GM20000 (cell line): ENCODE measurements around the gene ACADL.

Experiments used
- DNase-seq: peaks from one replicate; pipeline ENCODE4 v3.0.0; 2012; ENCODE audit warnings: low spot score
- TF ChIP-seq, protein P1 (sequence below): IDR thresholded peaks from 2 replicates; pipeline ENCODE4 v1.5.1; 2012; ENCODE audit warnings: mild to moderate bottlenecking, control low read depth; ENCODE audit errors: extremely low read depth, missing control alignments

ACADL gene

GRCh38 chr2:210203558-210203957, 21.7 kb downstream of the ACADL start:
- TF ChIP-seq, protein P1, sequence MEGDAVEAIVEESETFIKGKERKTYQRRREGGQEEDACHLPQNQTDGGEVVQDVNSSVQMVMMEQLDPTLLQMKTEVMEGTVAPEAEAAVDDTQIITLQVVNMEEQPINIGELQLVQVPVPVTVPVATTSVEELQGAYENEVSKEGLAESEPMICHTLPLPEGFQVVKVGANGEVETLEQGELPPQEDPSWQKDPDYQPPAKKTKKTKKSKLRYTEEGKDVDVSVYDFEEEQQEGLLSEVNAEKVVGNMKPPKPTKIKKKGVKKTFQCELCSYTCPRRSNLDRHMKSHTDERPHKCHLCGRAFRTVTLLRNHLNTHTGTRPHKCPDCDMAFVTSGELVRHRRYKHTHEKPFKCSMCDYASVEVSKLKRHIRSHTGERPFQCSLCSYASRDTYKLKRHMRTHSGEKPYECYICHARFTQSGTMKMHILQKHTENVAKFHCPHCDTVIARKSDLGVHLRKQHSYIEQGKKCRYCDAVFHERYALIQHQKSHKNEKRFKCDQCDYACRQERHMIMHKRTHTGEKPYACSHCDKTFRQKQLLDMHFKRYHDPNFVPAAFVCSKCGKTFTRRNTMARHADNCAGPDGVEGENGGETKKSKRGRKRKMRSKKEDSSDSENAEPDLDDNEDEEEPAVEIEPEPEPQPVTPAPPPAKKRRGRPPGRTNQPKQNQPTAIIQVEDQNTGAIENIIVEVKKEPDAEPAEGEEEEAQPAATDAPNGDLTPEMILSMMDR, result no peak
- no peak for DNase-seq

- DNase-seq, result no peak
- TF ChIP-seq, protein P1, result no peak
Measured at GRCh38 chr2:210203147-210203546, 22.1 kb downstream of the ACADL start.

- TF ChIP-seq, protein P1, result no peak
- no peak for DNase-seq
Measured at GRCh38 chr2:210199854-210200253, 25.4 kb downstream of the ACADL start.

GRCh38 chr2:210199186-210199765, 26.0 kb downstream of the ACADL start:
- peak; percentile 11 for DNase-seq
- TF ChIP-seq, protein P1, result peak; percentile 7

DNA sequence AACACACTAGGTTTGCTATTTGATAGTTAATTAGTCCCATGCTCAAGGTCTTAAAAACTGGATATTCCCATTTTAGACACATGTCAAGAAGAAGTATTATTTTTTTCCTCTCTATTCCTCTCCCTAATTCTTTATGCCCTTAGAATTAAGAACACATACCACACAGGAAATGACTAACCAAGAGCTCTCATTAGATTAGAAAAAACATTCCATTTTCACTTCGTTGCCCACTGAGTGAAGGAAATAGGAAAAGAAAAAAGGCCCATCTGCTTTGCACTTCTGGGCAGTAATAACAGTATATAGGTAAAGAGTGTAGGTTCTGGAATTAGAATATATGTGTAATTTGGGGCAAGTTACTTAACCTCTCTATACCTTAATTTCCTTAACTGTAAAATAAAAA, 26.9 kb downstream of the ACADL start:
- DNase-seq, result no peak
- TF ChIP-seq, protein P1, result no peak

- TF ChIP-seq, protein P1, result no peak
- no peak for DNase-seq
Measured at GRCh38 chr2:210197720-210198119, 27.5 kb downstream of the ACADL start.

DNA sequence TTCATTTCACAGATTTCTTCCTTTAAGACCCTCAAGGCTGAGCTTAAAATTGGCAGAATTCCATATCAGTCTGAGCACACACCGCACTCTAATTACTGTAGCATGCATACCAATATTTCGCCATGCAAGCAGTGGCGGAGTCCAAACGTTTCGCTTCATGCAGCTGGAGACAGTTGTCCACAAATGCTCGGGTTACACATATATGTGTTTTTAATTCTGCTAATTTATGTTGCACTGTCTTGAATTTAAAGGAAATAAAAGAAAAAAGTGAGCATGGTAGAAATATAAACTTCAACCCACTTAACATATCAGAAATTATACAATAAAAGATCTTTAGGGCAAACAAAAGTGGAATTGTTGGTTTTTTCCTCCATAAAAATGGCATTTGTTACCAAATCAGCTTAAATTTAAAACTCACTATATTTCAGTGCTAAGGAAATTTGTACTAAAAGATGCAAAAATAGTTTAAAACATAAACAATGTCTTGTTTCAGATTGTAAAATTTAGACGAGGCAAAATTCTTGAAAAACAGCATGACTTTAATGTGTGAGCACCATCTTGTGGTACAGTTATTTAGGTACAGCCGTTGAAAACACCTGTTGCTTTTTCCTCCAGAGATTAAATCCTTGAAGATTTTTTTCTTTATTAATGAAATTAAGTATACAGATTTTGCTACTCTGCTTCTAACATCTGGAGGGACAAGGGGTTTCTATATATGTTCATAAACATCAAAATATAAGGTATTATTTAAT, 30.0 kb downstream of the ACADL start:
- TF ChIP-seq, protein P1, result peak; percentile 21
- DNase-seq, result peak; percentile 24
